Activated CD4-positive, alpha-beta T cell treated with anti-CD3 and anti-CD28 coated beads for 36 hours (primary cell): ENCODE measurements around the gene UBE2O. TPM values are rescaled to one million over a fixed set of nuclear protein-coding genes. Genes with fewer than 3 reads are reported as not detected.

Experiments
- ATAC-seq: fragments of 200-7000 bp; cut with Tn5 transposase; one replicate; pipeline ENCODE4 v1.10.0; 2021; ENCODE audit warnings: mild to moderate bottlenecking, moderate library complexity
- CTCF ChIA-PET: fragments of 350-600 bp; sonication (Branson Sonifier 250); formaldehyde crosslinking; loops from one replicate; lab custom pipeline; 2021; ENCODE audit warnings: antibody characterized with exemption; lab: Charles Lee
- POLR2A ChIA-PET: fragments of 350-600 bp; sonication (Branson Sonifier 250); formaldehyde crosslinking; loops from one replicate; lab custom pipeline; 2021; ENCODE audit warnings: antibody characterized with exemption, inconsistent platforms; lab: Charles Lee
- DNase-seq: peaks from one replicate; pipeline ENCODE4 v3.0.0-alpha.2; 2020
- H3K27ac Mint-ChIP-seq: one replicate; pipeline ENCODE4 v1.8.0; 2021; ENCODE audit warnings: mixed read lengths
- H3K27me3 Mint-ChIP-seq: one replicate; pipeline ENCODE4 v1.8.0; 2021; ENCODE audit warnings: mixed read lengths
- H3K36me3 Mint-ChIP-seq: one replicate; pipeline ENCODE4 v1.8.0; 2021; ENCODE audit warnings: low read depth, mixed read lengths
- H3K4me1 Mint-ChIP-seq: one replicate; pipeline ENCODE4 v1.8.0; 2021; ENCODE audit warnings: mixed read lengths
- H3K4me3 Mint-ChIP-seq: one replicate; pipeline ENCODE4 v1.8.0; 2021; ENCODE audit warnings: mild to moderate bottlenecking, moderate library complexity, mixed read lengths
- H3K9me3 Mint-ChIP-seq: one replicate; pipeline ENCODE4 v1.8.0; 2021; ENCODE audit warnings: low read depth, mixed read lengths
- intact Hi-C, 2 experiments: fragments of 100-400 bp; cut with DNase I in 1 of 2; cut with micrococcal nuclease in 1 of 2; formaldehyde crosslinking; loops; one replicate each; pipeline versions ENCODE4 v1.14.2 to v1.15.1; 2022 to 2024; cut with DNase I, micrococcal nuclease
- total RNA-seq, 2 experiments: library from RNA; stranded (reverse); gene quantifications; one replicate each; pipeline ENCODE4 v1.2.3, GENCODE V29; 2021

The UBE2O gene
- total RNA-seq, 2 experiments from 2014 or later, result 28.1 to 30.7 TPM

DNA sequence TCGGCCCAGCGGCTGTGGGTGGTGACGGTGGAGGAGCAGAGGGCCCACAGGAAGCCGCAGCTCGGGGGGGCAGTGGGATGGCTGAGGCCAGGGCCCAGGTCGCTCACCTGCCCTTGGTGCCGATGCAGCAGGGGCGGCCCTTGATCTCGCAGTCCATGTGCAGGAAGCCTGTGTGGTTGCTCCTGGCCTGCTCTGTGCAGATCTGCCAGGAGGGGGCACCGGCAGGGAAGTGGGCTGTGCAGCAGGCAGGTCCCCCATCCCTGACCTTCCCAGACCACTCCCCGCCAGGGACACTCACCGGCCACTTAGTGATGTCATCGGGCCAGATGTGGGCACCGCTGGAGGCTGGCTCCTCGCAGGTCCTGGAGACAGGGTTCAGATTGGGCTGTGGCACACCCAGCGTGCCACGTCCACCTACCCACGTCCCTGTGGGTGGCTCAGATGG is 20.6 kb upstream of the UBE2O start:
- H3K36me3 Mint-ChIP-seq, result peaks cover 12% of the 10 kb centered on the region
- DNase-seq (peak; percentile 42), ATAC-seq (no peak)
- no peaks in the 10 kb centered on the region for H3K4me1 Mint-ChIP-seq
- no peak overlapping the region for H3K4me3 Mint-ChIP-seq
- ChIA-PET POLR2A (no interaction called here), CTCF (no interaction called here)
- H3K27me3 Mint-ChIP-seq, result no peaks in the 10 kb centered on the region
- intact Hi-C loops, result no loop called here
- H3K9me3 Mint-ChIP-seq, result no peaks in the 10 kb centered on the region
- H3K27ac Mint-ChIP-seq, result no peak overlapping the region

DNA sequence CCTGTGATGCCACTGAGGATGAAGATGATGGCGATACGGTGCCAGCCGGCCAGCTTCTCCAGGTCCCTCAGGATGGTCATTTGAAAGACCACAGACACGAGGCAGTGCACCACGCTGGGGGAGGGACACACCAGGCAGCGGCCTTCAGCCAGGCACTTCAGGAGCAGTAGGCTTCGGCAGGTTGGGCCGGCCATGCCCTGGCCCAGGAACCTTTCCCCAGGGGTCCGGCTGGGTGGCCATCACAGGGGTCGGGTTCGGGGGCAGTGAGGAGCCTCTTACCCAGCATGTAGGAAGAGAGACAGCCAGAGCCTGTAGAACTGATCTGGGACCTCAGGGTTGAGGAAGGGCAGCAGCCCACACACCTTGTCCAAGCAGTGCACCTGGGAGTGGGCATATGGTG is 19.8 kb upstream of the UBE2O start:
- Mint-ChIP-seq H3K27me3 (no peaks in the 10 kb centered on the region), H3K4me1 (no peaks in the 10 kb centered on the region), H3K9me3 (no peaks in the 10 kb centered on the region), H3K4me3 (no peak overlapping the region), H3K36me3 (peaks cover 6% of the 10 kb centered on the region), H3K27ac (no peak overlapping the region)
- intact Hi-C loops, result no loop called here
- ATAC-seq (no peak), DNase-seq (no peak)
- ChIA-PET CTCF (interaction anchor here (1.6 kb wide), 1 partner anchor 31 kb away, joined by 7 read pairs; no protein-coding TSS in a partner anchor), POLR2A (no interaction called here)

DNA sequence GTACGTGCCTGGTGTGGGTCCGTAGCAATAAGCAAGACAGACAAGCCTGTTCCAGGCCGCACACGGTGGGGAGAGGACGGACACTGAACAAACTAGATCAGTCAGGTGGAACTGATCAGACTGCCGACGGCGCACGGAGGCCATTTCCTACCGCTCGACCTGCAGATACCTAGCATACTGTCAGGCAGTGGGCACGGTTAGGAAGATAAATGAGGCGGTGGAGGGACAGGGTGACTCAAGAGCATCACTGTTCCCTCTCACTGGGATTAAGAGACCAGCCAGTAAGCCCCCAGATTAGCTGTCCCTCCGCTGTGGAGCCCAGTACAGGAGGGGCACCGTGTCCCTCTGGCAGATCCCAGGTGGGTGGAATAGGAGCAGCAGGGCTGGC is 19.3 kb upstream of the UBE2O start:
- H3K27ac Mint-ChIP-seq, result no peak overlapping the region
- intact Hi-C loops, result no loop called here
- ChIA-PET POLR2A (no interaction called here), CTCF (interaction anchor here (1.6 kb wide), 1 partner anchor 31 kb away, joined by 7 read pairs; no protein-coding TSS in a partner anchor)
- DNase-seq (no peak), ATAC-seq (no peak)
- no peak overlapping the region for H3K4me3 Mint-ChIP-seq
- no peaks in the 10 kb centered on the region for H3K9me3 Mint-ChIP-seq
- H3K36me3 Mint-ChIP-seq, result peaks cover 6% of the 10 kb centered on the region
- H3K27me3 Mint-ChIP-seq, result no peaks in the 10 kb centered on the region
- no peaks in the 10 kb centered on the region for H3K4me1 Mint-ChIP-seq

DNA sequence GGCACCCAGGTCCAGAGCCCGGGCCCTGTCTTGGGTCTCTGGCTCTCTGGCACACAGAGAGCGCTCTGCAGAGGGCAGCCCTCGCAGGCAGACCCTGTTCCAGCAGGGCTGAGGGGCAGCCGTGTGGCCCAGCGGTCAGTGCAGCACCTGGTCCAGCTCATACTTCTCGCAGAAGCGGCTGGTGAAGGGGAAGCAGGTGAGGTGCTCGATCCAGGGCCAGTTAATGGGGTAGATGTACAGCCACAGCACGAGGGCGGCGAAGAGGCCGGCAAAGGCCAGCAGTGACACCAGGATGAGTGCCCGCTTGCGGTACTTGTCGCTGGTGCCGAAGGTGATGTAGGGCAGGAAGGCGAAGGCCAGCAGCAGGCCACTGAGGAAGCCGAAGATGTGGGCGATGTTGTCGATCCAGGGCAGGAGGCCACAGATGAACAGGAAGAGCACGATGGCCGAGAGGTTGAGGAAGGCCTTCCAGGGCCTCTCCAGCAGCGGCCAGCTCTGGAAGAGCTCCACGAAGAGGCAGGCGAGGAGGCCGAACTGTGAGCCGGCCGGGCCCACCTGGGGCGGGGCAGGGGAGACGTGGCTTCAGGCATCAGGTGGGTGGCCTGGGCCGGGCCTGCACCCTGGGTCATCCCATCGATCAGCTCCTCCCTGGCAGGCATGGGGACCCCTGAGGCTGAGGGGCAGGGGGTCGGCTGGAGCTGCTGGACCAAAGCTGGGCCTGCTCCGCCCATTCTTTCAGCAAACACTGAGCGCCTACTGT is 18.7 kb upstream of the UBE2O start:
- H3K4me1 Mint-ChIP-seq, result no peaks in the 10 kb centered on the region
- DNase-seq, result no peak
- intact Hi-C loops, result no loop called here
- H3K4me3 Mint-ChIP-seq, result no peak overlapping the region
- no peaks in the 10 kb centered on the region for H3K9me3 Mint-ChIP-seq
- peaks cover 6% of the 10 kb centered on the region for H3K36me3 Mint-ChIP-seq
- no peak for ATAC-seq
- POLR2A ChIA-PET, result no interaction called here
- CTCF ChIA-PET, result interaction anchor here (1.6 kb wide), 1 partner anchor 32 kb away, joined by 7 read pairs; no protein-coding TSS in a partner anchor
- no peak overlapping the region for H3K27ac Mint-ChIP-seq
- no peaks in the 10 kb centered on the region for H3K27me3 Mint-ChIP-seq

DNA sequence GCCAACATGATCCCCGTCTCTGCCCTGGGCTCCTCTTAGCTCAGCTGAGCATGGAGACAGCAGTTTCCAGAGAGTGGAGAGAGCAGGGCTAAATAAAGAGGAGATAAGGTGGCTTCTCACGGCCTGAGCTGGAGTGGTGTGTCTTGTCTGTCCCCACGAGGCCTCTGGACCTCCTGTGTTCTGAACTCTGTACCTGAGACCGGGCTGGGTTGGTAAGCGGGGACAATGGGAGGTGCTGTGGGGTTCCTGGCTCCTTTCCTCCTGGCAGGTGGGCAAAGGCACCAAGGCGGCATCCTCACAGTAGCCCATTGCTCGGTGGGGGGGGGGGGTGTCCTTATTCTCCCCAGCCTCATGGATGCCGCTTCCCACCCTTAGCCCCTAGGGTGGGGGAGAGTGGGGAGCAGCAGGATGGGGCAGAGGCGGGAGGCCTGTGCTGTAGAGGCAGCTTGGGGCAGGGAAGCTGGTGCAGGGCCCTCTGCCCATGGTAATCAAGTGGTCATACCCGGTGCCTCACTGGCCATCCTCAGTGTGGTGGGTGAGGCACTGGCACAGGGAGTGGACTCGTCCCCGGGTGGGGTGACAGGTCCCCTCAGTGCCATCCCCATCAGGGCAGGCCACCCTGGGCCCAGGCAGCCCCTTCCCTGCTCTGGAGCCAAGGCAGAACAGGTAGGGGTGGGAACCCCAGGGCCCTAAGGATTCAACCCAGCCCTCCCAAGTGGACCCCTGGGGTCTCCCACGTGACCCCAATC is 17.2 kb upstream of the UBE2O start:
- DNase-seq (no peak), ATAC-seq (no peak)
- CTCF ChIA-PET, result interaction anchor here (0.9 kb wide), 1 partner anchor 37 kb away, joined by 3 read pairs; no protein-coding TSS in a partner anchor
- POLR2A ChIA-PET, result no interaction called here
- no peak overlapping the region for H3K4me3 Mint-ChIP-seq
- no peak overlapping the region for H3K27ac Mint-ChIP-seq
- H3K4me1 Mint-ChIP-seq, result no peaks in the 10 kb centered on the region
- intact Hi-C loops, result no loop called here
- H3K27me3 Mint-ChIP-seq, result no peaks in the 10 kb centered on the region
- peaks cover 3% of the 10 kb centered on the region for H3K36me3 Mint-ChIP-seq
- H3K9me3 Mint-ChIP-seq, result no peaks in the 10 kb centered on the region

DNA sequence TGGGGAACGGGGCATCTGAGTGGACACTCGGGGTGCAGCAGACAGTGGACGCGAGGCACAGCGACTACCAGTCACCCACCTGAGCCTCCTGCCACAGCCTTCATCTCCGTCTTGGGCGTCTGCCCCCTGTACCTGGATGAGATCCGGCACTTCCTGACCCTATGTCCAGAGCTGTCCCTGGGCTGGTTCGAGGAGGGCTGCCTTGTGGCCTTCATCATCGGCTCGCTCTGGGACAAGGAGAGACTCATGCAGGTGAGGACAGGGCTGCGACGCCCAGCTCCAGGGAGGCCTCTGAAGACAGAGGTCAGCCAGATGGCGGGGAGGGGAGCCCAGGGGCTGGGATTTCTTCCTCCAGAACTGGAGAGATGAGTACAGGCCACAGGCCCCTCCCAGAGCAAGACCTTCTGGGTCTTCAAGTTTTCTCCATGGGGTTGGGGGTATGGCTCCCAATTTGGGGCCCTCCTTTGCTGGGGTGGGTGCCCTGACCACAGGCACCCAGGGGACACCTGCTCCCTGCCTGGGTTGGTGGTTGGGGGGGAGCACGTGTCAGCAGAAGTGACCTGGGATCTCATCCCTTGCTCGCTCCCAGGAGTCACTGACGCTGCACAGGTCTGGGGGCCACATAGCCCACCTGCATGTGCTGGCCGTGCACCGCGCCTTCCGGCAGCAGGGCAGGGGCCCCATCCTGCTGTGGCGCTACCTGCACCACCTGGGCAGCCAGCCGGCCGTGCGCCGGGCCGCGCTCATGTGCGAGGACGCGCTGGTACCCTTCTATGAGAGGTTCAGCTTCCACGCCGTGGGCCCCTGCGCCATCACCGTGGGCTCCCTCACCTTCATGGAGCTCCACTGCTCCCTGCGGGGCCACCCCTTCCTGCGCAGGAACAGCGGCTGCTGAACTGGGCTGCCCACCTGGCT is 16.4 kb upstream of the UBE2O start:
- Mint-ChIP-seq H3K36me3 (peaks cover 3% of the 10 kb centered on the region), H3K9me3 (no peaks in the 10 kb centered on the region), H3K4me1 (no peaks in the 10 kb centered on the region), H3K27me3 (no peaks in the 10 kb centered on the region), H3K4me3 (no peak overlapping the region), H3K27ac (no peak overlapping the region)
- DNase-seq, result no peak
- ATAC-seq, result no peak
- POLR2A ChIA-PET, result interaction anchor here (0.5 kb wide), 1 partner anchor 25 kb away, joined by 4 read pairs; no protein-coding TSS in a partner anchor
- intact Hi-C loops, result no loop called here
- CTCF ChIA-PET, result no interaction called here

DNA sequence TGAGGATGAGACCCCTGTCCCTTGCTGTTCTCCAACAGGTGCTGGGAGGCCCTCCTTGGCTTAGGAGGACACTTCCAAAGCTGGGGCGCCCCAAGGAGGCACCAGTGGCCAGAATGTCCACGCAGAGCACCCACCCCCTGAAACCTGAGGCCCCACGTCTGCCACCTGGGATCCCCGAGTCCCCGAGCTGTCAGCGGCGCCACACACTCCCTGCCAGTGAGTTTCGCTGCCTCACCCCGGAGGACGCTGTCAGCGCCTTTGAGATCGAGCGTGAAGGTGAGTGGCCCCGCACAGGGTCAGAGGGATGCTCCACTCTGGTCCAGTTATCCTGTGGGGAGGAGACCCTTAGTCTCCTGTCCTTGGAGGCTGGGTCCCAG is 15.7 kb upstream of the UBE2O start:
- Mint-ChIP-seq H3K9me3 (no peaks in the 10 kb centered on the region), H3K27ac (no peak overlapping the region), H3K36me3 (peaks cover 3% of the 10 kb centered on the region), H3K4me3 (no peak overlapping the region), H3K27me3 (no peaks in the 10 kb centered on the region), H3K4me1 (no peaks in the 10 kb centered on the region)
- ChIA-PET CTCF (interaction anchor here (0.8 to 2.7 kb wide), 2 partner anchors 24 to 38 kb away, joined by 5 to 26 read pairs; no protein-coding TSS in a partner anchor), POLR2A (interaction anchor here (0.5 kb wide), 1 partner anchor 24 kb away, joined by 4 read pairs; no protein-coding TSS in a partner anchor)
- intact Hi-C loops, result no loop called here
- no peak for DNase-seq
- ATAC-seq, result no peak

DNA sequence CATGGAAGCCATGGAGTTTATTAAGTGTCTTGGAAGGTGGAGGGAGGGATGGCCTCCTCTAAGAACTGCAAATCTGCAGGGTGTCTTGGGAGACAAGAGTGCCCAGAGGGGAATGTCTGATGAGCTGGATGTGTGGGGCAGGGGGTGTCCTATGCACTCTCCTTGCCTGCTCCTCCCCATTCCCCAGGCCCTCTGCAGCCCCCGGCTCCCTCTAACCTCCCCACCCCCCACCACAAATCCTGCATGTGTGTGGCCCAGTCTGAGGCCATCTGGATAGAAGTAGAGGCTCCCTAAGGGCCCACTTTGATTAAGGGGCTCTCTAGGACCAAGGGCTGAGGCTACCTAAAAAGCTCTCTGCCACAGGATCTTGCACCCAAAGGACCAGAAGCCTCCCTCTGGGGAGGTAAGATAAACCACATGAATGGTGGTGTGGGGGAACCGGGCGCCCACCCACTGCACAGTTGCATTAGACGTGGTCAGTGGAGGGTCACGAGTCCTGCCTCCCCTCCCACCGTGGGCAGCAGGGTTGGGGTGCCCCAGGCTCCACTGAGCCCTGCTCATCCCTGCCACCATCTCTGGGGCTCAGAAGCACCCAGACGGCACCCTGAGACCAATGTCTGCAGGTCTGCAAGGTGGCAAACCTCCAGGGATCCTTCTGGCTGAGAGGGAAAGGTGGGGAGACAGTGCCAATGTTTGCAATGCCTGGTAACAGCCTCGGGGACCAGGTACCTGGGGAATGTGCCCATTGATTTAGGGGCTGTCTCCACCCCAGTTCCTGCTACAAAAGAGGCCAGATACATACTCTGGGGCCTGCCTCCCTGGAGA is 15.1 kb upstream of the UBE2O start:
- intact Hi-C loops, result no loop called here
- POLR2A ChIA-PET, result interaction anchor here (0.6 to 0.7 kb wide), 2 partner anchors 260 to 263 kb away, joined by 3 to 6 read pairs; no protein-coding TSS in a partner anchor
- no peak for DNase-seq
- Mint-ChIP-seq H3K4me1 (no peaks in the 10 kb centered on the region), H3K27ac (no peak overlapping the region), H3K9me3 (no peaks in the 10 kb centered on the region), H3K4me3 (no peak overlapping the region), H3K27me3 (no peaks in the 10 kb centered on the region), H3K36me3 (peaks cover 3% of the 10 kb centered on the region)
- no peak for ATAC-seq
- CTCF ChIA-PET, result interaction anchor here (0.8 to 2.7 kb wide), 10 partner anchors 10 to 172 kb away, joined by 3 to 26 read pairs (median 5); partner anchors contain the start of gene UBE2O

DNA sequence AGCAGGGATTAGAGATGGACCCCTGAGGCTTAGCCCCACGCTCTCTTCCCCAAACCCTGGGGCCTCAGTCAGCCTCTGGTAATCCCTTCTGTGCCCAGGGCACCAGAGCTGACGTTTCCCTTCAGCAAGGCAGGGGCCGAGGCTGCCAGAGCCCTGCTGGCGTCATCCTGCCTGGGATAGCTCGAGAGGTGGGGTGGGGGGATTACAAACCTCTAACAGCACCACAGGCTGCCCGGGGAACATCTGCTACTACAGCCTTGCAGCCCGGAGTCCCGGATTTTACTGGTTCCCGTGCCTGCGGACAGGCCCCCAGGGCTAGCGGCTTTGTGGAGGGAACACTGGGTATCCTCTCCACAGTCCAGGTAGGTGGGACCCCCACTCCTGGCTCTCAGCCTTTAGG is 14.4 kb upstream of the UBE2O start, which contains the start of gene AANAT:
AANAT (plus strand) TSS at position 238 of the 400 bp plus-strand sequence. CDS start 1,144 bp downstream, outside the sequence.
- Mint-ChIP-seq H3K4me3 (no peak within 1 kb of the TSS), H3K27me3 (no peaks in the 10 kb centered on the region), H3K9me3 (no peaks in the 10 kb centered on the region), H3K36me3 (peaks cover 3% of the 10 kb centered on the region), H3K4me1 (no peaks in the 10 kb centered on the region), H3K27ac (no peak within 1 kb of the TSS)
- DNase-seq (no peak), ATAC-seq (no peak)
- POLR2A ChIA-PET, result interaction anchor here (0.6 to 0.7 kb wide), 2 partner anchors 260 to 263 kb away, joined by 3 to 6 read pairs; no protein-coding TSS in a partner anchor
- CTCF ChIA-PET, result interaction anchor here (0.6 to 2.7 kb wide), 13 partner anchors 10 to 220 kb away, joined by 3 to 26 read pairs (median 5); partner anchors contain the start of gene UBE2O
- intact Hi-C loops, result no loop called here

DNA sequence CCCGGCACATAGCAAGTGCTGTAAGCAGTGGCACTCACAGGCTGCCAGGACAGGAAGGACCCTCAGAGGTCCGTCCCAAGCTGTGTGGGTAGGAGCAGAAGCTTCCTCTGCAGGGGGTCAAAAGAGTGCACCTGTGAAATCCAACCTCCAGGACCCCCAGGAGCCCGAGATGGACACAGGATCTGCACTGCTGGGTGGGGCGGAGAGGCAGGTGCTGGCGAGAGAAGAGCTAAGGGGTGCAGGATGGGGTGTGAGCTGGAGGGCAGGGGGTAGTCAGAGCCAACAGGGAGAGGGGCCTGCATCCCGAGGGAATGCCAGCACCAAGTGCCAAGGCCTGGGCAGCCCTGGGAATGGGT is 13.8 kb upstream of the UBE2O start:
- Mint-ChIP-seq H3K9me3 (no peaks in the 10 kb centered on the region), H3K4me3 (no peak overlapping the region), H3K4me1 (no peaks in the 10 kb centered on the region), H3K36me3 (peaks cover 3% of the 10 kb centered on the region), H3K27ac (no peak overlapping the region), H3K27me3 (no peaks in the 10 kb centered on the region)
- DNase-seq (no peak), ATAC-seq (no peak)
- ChIA-PET CTCF (interaction anchor here (0.6 to 2.7 kb wide), 11 partner anchors 9 to 219 kb away, joined by 3 to 26 read pairs (median 6); partner anchors contain the start of gene UBE2O), POLR2A (no interaction called here)
- intact Hi-C loops, result loop anchor here (1.0 kb wide), 2 partner anchors 35 to 40 kb away; partner anchors contain the start of gene RHBDF2 (in 1 of the 2)
